ENCODE measurements around the gene TTC9B.

The TTC9B gene

DNA sequence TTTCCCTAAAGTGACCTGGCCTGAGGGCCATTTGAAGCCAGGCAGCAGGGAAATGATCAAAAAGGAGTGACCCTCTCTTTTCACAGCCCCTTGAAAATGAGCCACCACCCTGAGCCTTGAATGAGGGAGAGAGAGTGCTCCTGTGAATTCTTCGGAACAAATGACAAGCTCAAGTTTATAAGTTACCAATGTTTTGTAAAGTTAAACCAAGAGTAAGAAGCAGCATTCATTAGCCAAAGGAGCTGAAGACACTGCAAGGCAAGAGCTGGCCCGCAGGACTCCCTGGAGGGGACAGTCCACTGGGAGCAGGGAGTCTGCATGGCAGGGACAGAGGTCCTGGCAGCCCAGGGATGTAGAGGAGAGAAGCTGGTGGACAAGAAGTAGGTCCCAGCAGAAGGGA, 25.0 kb upstream of the TTC9B start:
- H3K9me3 Mint-ChIP-seq = no peaks in the 10 kb centered on the region
- peaks cover 3% of the 10 kb centered on the region for H3K36me3 Mint-ChIP-seq (ENCODE audit: low read depth)

DNA sequence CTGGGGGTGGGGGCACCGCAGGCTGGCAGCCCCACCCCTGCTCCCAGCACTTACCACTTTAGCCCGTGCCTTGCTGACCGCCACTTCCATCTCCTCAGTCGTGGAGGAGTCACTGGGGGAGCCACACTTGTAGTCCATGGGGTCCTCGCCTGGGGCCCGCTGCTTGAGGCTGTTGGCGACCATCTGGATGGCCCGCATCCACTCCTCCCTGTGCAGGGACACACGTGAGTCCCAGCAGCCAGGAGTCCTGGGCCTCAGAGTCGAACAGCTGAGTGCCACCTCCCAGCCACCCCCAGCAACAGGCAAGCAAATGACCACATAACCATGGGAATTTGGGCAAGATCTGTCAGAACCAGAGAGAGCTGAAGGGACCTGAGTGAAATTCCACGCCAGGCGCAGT, 24.3 kb upstream of the TTC9B start:
- H3K4me3 Mint-ChIP-seq = no peak overlapping the region
- H3K4me1 Mint-ChIP-seq (ENCODE audit: low read depth) = no peaks in the 10 kb centered on the region
- H3K27me3 Mint-ChIP-seq (ENCODE audit: low read depth) = no peaks in the 10 kb centered on the region
- no peak overlapping the region for H3K27ac Mint-ChIP-seq
- DNase-seq (ENCODE audit: low spot score) = no peak
- H3K36me3 Mint-ChIP-seq (ENCODE audit: low read depth) = peaks cover 8% of the 10 kb centered on the region
- H3K9me3 Mint-ChIP-seq = no peaks in the 10 kb centered on the region

More for the DNA sequence above, 25.0 kb upstream of the TTC9B start:
- H3K4me3 Mint-ChIP-seq = no peak overlapping the region
- no peak for DNase-seq (ENCODE audit: low spot score)
- H3K27me3 Mint-ChIP-seq (ENCODE audit: low read depth) = no peaks in the 10 kb centered on the region
- no peaks in the 10 kb centered on the region for H3K4me1 Mint-ChIP-seq (ENCODE audit: low read depth)
- H3K27ac Mint-ChIP-seq = no peak overlapping the region

DNA sequence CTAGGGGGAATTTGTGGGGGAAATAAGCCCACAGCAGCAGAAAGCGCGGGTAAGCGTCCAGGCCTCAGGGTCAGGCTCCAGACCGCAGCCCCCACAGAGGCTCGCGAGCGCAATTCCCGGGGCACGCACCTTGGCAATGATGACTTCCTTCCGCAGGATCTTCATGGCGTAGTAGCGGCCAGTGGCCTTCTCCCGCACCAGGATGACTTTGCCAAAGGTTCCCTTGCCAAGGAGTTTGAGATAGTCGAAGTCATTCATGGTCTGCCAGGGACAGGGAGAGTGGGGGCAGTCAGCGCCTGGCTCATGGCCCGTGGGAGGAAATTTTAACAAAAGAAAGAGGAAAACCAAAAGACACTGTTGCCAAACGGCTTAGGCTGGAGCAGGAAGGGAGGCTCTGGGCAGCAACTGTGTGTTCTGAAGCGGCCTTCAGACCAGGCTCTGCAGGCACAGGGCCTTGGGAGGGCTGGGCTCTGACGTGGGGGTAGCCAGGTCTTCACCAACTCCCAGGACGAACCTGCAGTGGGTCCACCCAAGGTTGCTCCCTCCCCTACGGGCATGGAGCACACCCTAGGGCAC, 23.7 kb upstream of the TTC9B start:
- Mint-ChIP-seq H3K4me3 (no peak overlapping the region), H3K27ac (no peak overlapping the region), H3K4me1 (ENCODE audit: low read depth) (no peaks in the 10 kb centered on the region), H3K36me3 (ENCODE audit: low read depth) (peaks cover 10% of the 10 kb centered on the region), H3K9me3 (no peaks in the 10 kb centered on the region), H3K27me3 (ENCODE audit: low read depth) (no peaks in the 10 kb centered on the region)
- DNase-seq (ENCODE audit: low spot score) = no peak

DNA sequence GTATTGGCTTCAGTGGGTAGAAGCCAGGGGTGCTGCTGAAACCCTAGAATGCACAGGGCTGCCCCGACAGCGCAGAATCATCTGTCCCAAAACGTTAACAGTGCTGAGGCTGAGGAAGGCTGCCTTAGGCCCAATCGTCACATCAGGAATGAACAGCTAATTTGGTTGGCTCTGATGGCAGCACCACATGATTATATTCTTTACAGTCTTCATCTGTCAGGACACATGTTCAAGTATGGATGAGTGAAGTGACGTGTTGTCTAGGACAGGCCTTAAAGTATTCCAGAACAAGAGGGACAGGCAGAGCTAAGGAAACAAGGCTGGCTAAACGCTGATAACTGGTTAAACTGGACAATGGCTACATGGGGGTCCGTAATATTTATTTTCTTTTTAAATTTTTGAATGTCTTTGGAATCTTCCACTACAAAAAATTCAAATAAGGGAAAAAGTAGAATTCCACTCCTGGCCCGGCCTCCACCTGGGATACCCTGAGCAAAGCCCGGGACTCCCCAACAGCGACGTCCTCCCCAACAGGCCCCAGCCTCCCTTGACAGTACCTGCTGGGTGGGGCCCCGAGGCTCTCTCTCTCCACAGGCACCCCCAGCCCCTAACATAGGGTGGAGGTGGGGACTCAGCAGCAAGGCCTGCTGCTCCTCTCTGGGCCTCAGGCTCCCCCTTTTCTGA, 23.1 kb upstream of the TTC9B start:
- Mint-ChIP-seq H3K27ac (no peak overlapping the region), H3K9me3 (no peaks in the 10 kb centered on the region), H3K36me3 (ENCODE audit: low read depth) (peaks cover 13% of the 10 kb centered on the region), H3K27me3 (ENCODE audit: low read depth) (no peaks in the 10 kb centered on the region), H3K4me3 (no peak overlapping the region), H3K4me1 (ENCODE audit: low read depth) (no peaks in the 10 kb centered on the region)
- DNase-seq (ENCODE audit: low spot score) = no peak

DNA sequence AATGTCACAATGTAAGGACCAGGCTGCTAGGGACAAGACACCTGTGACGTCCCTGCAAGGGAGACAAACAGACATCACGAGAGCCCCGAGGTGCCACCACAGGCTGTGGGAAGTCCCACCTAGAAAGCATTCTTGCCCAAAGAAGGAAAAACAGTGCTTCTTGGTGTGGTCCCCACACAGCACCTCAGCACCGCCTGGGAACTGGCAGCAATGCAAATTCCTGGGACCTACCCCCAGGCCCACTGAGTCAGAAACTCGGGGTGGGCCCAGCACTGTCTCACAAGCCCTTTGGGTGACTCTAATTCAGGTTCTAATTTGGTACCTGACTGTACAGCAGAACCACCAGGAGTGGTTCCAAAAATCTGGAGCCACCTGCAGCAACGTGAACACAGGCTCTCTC, 22.1 kb upstream of the TTC9B start:
- Mint-ChIP-seq H3K36me3 (ENCODE audit: low read depth) (peaks cover 13% of the 10 kb centered on the region), H3K27me3 (ENCODE audit: low read depth) (no peaks in the 10 kb centered on the region), H3K4me3 (no peak overlapping the region), H3K27ac (no peak overlapping the region), H3K4me1 (ENCODE audit: low read depth) (no peaks in the 10 kb centered on the region), H3K9me3 (no peaks in the 10 kb centered on the region)
- DNase-seq (ENCODE audit: low spot score) = no peak

DNA sequence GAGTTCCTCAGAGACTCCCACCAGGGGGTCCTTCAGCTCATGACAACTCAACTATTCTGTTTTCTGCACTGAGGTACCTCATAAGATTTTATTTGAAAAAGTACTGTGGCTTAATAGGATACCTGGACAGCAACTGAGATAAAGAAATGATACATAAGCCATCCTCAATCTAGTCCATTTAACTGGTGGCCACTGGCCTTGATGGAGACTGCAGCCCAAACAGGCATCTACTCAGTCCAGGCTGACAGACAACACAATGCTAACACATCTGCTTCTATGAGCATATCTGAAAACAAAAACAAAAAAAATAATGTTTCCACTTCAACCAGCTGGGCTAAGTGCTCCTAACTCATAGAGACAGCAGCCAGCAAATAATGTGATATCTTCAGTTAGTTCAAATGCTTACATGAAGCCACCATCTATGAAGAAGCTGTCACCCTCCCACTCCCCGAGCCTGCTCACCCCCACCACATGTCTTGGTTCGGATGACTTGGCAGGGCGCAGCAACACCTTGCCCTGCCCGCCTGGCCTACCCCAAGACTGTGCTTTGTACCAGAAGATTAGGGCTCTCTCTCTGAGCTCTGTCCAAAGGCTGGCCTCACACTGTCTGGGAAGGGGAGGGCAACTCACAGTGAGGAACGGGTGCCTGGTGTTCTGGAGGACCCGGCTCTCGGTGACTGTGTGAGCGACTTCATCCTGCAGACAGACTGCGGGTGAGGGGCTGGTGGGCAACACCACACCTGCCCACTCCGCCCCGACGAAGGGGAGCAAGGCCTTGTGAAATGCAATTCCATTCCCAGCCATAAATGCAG, 21.4 kb upstream of the TTC9B start:
- no peaks in the 10 kb centered on the region for H3K27me3 Mint-ChIP-seq (ENCODE audit: low read depth)
- no peaks in the 10 kb centered on the region for H3K4me1 Mint-ChIP-seq (ENCODE audit: low read depth)
- no peak overlapping the region for H3K27ac Mint-ChIP-seq
- H3K36me3 Mint-ChIP-seq (ENCODE audit: low read depth) = peaks cover 13% of the 10 kb centered on the region
- no peaks in the 10 kb centered on the region for H3K9me3 Mint-ChIP-seq
- no peak for DNase-seq (ENCODE audit: low spot score)
- H3K4me3 Mint-ChIP-seq = no peak overlapping the region

DNA sequence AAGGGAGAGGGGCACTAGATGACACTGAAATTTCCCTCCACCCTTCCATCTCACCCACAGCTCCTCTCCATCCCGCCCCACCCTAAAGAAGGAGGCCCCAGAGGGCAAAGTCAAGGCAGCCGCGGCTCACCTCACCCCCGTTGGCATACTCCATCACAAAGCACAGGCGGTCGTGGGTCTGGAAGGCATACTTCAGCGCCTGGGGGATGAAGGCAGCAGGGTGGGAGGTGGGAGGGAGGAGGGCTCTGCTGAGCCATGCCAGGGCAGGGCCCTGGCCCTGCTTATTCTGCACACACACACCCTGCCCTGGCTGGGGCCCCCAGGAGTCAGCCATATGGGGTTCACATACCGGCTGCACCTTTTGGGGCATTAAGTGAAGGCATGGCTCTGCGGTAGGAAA, 20.6 kb upstream of the TTC9B start:
- H3K4me3 Mint-ChIP-seq = no peak overlapping the region
- no peak for DNase-seq (ENCODE audit: low spot score)
- peaks cover 16% of the 10 kb centered on the region for H3K36me3 Mint-ChIP-seq (ENCODE audit: low read depth)
- H3K27me3 Mint-ChIP-seq (ENCODE audit: low read depth) = no peaks in the 10 kb centered on the region
- H3K9me3 Mint-ChIP-seq = no peaks in the 10 kb centered on the region
- H3K27ac Mint-ChIP-seq = no peak overlapping the region
- no peaks in the 10 kb centered on the region for H3K4me1 Mint-ChIP-seq (ENCODE audit: low read depth)

DNA sequence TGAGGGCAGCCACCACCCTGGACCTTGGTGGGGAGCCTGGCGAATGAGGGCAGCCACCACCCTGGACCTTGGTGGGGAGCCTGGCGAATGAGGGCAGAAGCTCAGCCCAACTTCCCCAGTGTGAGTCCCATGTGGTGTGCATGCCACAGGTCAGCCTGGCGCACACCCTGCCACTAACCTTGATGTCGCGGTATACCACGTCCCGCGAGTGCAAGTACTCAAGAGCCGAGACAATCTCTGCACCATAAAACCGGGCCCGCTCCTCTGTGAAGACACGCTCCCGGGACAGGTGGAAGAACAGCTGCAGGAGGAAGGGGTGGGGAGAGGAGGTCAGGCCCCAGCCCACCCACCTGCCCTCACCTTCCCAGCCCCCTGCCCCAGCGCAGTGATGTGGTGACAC, 19.6 kb upstream of the TTC9B start:
- Mint-ChIP-seq H3K27me3 (ENCODE audit: low read depth) (no peaks in the 10 kb centered on the region), H3K4me1 (ENCODE audit: low read depth) (no peaks in the 10 kb centered on the region), H3K4me3 (no peak overlapping the region), H3K9me3 (no peaks in the 10 kb centered on the region), H3K36me3 (ENCODE audit: low read depth) (peaks cover 16% of the 10 kb centered on the region), H3K27ac (no peak overlapping the region)
- no peak for DNase-seq (ENCODE audit: low spot score)

DNA sequence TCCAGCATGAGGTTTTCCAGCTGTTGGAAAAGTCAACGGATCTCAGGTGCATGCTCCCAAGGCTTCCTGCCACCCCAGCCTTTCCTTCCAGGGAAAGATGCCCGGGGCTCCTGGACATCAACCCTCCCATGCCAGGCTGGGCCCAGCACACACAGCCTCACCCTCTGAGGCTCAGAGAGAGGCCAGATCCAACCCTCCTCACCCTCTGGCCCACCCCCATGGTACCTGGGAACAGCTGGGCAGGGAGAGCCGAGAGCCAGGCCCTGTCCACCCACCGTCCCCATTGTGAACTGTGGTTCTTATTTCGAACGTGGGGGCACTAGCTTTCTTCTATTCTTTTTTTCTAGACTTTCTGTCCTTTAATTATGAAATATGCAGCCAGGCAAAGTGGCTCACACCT, 18.2 kb upstream of the TTC9B start:
- H3K4me3 Mint-ChIP-seq = no peak overlapping the region
- no peak overlapping the region for H3K27ac Mint-ChIP-seq
- no peaks in the 10 kb centered on the region for H3K27me3 Mint-ChIP-seq (ENCODE audit: low read depth)
- no peaks in the 10 kb centered on the region for H3K4me1 Mint-ChIP-seq (ENCODE audit: low read depth)
- no peak for DNase-seq (ENCODE audit: low spot score)
- peaks cover 14% of the 10 kb centered on the region for H3K36me3 Mint-ChIP-seq (ENCODE audit: low read depth)
- H3K9me3 Mint-ChIP-seq = no peaks in the 10 kb centered on the region

DNA sequence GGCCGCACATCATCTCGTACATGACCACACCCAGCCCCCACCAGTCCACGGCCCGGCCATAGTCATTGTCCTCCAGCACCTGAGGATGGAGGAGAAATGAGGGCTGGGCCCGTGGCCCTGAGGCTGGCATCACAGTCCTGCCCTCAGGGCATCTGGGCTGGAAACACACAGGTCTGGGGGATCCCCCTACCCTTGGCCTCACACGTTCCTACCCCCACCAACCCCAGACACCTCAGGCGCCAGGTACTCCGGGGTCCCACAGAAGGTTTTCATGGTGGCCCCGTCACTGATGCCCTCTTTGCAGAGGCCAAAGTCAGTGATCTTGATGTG, 17.8 kb upstream of the TTC9B start:
- Mint-ChIP-seq H3K4me1 (ENCODE audit: low read depth) (no peaks in the 10 kb centered on the region), H3K27ac (no peak overlapping the region), H3K4me3 (no peak overlapping the region), H3K27me3 (ENCODE audit: low read depth) (no peaks in the 10 kb centered on the region), H3K9me3 (no peaks in the 10 kb centered on the region), H3K36me3 (ENCODE audit: low read depth) (peaks cover 14% of the 10 kb centered on the region)
- no peak for DNase-seq (ENCODE audit: low spot score)

DNA sequence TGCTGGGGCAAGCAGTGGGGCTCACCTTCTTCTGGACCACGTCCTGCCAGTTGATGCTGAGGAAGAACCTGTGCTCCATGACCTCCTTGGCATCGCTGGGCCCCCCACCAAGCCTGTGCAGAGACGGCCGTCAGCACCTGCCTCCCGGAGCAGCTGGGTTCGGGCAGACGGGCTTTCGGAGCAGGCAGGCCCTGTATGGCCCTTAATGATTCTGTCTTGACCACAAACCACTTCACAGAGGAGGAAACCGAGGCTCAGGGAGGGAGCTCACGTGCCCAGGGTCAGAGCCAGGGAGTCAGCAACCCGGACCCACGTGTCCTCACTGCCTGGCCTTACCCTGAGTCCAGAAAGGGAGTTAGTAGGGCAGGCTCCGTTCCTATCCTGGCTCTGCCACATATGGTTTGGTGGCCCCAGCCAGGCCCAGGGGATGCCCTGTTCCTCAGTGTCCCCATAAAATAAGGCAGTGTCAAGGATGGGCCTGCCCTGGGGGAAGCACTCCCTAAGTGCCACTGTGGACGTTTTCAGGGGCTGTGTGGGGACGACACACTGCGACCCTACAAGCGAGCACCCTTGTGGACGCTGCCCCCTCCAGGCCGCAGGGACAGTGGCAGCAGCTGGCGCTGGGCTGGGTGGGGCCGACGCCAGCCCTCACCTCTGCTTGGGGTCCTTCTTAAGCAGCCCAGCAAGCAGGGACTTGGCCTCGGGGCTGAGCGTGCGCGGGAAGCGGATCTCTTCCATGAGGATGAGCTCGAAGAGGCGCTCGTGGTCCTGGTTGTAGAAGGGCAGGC, 17.2 kb upstream of the TTC9B start:
- no peaks in the 10 kb centered on the region for H3K9me3 Mint-ChIP-seq
- no peak for DNase-seq (ENCODE audit: low spot score)
- H3K27me3 Mint-ChIP-seq (ENCODE audit: low read depth) = no peaks in the 10 kb centered on the region
- H3K4me1 Mint-ChIP-seq (ENCODE audit: low read depth) = no peaks in the 10 kb centered on the region
- no peak overlapping the region for H3K27ac Mint-ChIP-seq
- H3K4me3 Mint-ChIP-seq = no peak overlapping the region
- H3K36me3 Mint-ChIP-seq (ENCODE audit: low read depth) = peaks cover 14% of the 10 kb centered on the region

DNA sequence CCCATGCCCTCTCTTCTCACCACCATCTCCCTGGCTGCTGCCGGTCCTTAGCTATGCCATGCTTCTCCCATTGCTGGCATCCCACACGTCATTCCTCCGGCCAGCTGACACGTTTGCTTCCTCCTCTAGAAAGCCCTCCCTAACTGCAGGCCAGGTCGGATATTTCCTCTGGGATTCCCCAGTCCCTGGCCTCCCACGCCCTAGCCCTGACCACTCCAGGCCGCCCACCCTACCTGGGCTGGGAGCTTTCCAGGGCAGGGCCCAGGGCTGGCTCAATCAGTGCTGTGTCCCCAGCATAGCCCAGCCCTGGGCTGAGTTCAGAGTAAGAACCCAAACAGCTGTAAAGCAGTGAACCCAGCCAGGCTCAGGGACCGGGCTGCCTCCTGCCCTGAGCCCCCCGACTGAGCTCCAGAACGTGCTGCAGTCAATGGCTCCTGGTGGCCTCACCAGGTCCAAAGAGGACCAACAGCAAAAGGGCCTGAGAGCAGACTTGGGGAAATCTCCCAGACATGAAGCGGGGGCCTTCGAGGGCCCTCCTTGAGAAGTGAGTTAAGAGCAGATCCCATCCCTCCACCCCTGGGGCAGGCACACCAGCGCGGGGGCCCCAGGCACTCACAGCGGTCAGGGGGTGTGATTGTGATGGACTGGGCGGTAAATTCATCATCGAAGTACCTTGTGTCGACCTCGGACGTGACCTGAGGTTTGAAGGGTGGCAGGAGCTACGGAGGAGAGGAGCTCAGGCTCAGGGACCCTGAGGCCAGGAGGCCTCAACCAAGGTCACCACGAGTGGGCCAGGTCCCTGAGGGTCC, 16.4 kb upstream of the TTC9B start:
- no peak overlapping the region for H3K4me3 Mint-ChIP-seq
- H3K27me3 Mint-ChIP-seq (ENCODE audit: low read depth) = no peaks in the 10 kb centered on the region
- no peaks in the 10 kb centered on the region for H3K9me3 Mint-ChIP-seq
- DNase-seq (ENCODE audit: low spot score) = no peak
- no peak overlapping the region for H3K27ac Mint-ChIP-seq
- peaks cover 14% of the 10 kb centered on the region for H3K36me3 Mint-ChIP-seq (ENCODE audit: low read depth)
- no peaks in the 10 kb centered on the region for H3K4me1 Mint-ChIP-seq (ENCODE audit: low read depth)

DNA sequence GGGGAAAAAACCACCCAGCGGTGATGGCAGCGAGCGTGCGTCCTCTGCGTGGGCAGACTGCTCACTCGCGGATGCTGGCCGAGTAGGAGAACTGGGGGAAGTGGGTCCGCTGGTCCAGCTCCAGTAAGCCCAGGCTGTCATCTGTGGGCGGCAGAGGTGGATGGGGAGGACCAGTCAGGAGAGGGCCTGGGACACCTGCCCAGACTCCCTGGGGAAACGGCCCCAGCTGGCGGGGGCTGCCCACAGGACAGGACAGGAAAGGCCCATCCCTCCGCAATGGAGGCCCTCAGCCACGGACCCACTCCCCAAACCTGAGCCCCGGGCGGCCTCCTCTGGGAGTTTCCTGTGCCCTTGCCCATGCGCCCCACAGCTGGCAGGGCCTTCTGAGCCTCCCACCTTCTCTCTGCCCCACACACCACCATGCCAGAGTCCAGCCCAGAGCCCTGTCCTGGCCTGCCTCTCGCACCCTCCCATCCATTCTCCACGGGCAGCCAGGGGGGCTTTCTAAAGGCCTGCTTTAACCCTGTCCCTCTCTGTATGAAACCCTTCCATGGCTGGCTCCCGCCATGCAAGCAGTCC, 15.7 kb upstream of the TTC9B start:
- peaks cover 14% of the 10 kb centered on the region for H3K36me3 Mint-ChIP-seq (ENCODE audit: low read depth)
- no peaks in the 10 kb centered on the region for H3K4me1 Mint-ChIP-seq (ENCODE audit: low read depth)
- no peak overlapping the region for H3K27ac Mint-ChIP-seq
- H3K27me3 Mint-ChIP-seq (ENCODE audit: low read depth) = no peaks in the 10 kb centered on the region
- no peak for DNase-seq (ENCODE audit: low spot score)
- no peaks in the 10 kb centered on the region for H3K9me3 Mint-ChIP-seq
- no peak overlapping the region for H3K4me3 Mint-ChIP-seq
